ENCODE measurements around the gene OGFOD1.

Gene OGFOD1

DNA sequence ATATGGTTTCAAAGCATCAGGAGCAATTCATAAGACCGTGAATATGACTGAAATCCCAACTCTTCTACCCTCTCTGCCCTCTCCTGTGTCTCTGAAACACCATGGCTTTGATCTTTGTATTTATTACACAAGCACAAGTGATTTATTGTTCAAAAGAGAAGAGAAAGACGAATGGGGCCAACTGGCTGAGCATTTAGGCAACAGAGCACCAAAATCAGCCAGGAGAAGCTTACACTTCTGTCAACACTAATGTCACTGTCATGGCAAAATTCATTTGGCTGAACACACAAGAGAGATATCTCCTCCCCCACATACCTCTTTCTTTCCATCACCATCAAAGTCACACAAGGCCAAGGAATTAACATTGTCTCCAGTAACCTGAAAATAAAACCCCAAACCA, 59.2 kb downstream of the OGFOD1 start:
- ATAC-seq, result no peak
- TF ChIP-seq, protein P1, sequence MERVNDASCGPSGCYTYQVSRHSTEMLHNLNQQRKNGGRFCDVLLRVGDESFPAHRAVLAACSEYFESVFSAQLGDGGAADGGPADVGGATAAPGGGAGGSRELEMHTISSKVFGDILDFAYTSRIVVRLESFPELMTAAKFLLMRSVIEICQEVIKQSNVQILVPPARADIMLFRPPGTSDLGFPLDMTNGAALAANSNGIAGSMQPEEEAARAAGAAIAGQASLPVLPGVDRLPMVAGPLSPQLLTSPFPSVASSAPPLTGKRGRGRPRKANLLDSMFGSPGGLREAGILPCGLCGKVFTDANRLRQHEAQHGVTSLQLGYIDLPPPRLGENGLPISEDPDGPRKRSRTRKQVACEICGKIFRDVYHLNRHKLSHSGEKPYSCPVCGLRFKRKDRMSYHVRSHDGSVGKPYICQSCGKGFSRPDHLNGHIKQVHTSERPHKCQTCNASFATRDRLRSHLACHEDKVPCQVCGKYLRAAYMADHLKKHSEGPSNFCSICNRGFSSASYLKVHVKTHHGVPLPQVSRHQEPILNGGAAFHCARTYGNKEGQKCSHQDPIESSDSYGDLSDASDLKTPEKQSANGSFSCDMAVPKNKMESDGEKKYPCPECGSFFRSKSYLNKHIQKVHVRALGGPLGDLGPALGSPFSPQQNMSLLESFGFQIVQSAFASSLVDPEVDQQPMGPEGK (CRISPR knock-in tag; IDR thresholded peaks at IDR 0.05; ENCODE audit: borderline replicate concordance), result no peak
- no peak for TF ChIP-seq ISL1 (CRISPR knock-in tag; IDR thresholded peaks at IDR 0.05)
- no peak for TF ChIP-seq SNAI2 (CRISPR knock-in tag; IDR thresholded peaks at IDR 0.05)
- no peak for TF ChIP-seq ZNF565 (CRISPR knock-in tag; conservative IDR thresholded peaks at IDR 0.05; ENCODE audit: low read depth)
- no peak for TF ChIP-seq ZC3H10 (CRISPR knock-in tag; IDR thresholded peaks at IDR 0.05)
- TF ChIP-seq ZFP3 (CRISPR knock-in tag; IDR thresholded peaks at IDR 0.05), result no peak
- no peak for TF ChIP-seq CREB5 (CRISPR knock-in tag; IDR thresholded peaks at IDR 0.05; ENCODE audit: low read depth)
- no peak for TF ChIP-seq ARNTL (CRISPR knock-in tag; IDR thresholded peaks at IDR 0.05; ENCODE audit: borderline replicate concordance, low read depth)
- TF ChIP-seq ZNF8 (CRISPR knock-in tag; IDR thresholded peaks at IDR 0.05), result no peak
- TF ChIP-seq BACH2 (CRISPR knock-in tag; IDR thresholded peaks at IDR 0.05; ENCODE audit: borderline replicate concordance), result no peak
- TF ChIP-seq TOX (CRISPR knock-in tag; IDR thresholded peaks at IDR 0.05; ENCODE audit: borderline replicate concordance), result no peak
- TF ChIP-seq, protein P2, sequence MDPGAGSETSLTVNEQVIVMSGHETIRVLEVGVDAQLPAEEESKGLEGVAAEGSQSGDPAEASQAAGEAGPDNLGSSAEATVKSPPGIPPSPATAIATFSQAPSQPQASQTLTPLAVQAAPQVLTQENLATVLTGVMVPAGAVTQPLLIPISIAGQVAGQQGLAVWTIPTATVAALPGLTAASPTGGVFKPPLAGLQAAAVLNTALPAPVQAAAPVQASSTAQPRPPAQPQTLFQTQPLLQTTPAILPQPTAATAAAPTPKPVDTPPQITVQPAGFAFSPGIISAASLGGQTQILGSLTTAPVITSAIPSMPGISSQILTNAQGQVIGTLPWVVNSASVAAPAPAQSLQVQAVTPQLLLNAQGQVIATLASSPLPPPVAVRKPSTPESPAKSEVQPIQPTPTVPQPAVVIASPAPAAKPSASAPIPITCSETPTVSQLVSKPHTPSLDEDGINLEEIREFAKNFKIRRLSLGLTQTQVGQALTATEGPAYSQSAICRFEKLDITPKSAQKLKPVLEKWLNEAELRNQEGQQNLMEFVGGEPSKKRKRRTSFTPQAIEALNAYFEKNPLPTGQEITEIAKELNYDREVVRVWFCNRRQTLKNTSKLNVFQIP (CRISPR knock-in tag; IDR thresholded peaks at IDR 0.05; ENCODE audit: borderline replicate concordance, low read depth), result no peak
- no peak for TF ChIP-seq RARB (CRISPR knock-in tag; IDR thresholded peaks at IDR 0.05)
- no peak for TF ChIP-seq PPARA (CRISPR knock-in tag; IDR thresholded peaks at IDR 0.05; ENCODE audit: borderline replicate concordance)
- TF ChIP-seq OSR1 (CRISPR knock-in tag; IDR thresholded peaks at IDR 0.05), result no peak
- no peak for TF ChIP-seq CSRNP3 (CRISPR knock-in tag; IDR thresholded peaks at IDR 0.05)
- TF ChIP-seq ESRRG (CRISPR knock-in tag; IDR thresholded peaks at IDR 0.05), result no peak
- no peak for TF ChIP-seq GLIS3 (CRISPR knock-in tag; IDR thresholded peaks at IDR 0.05)
- no peak for TF ChIP-seq CSDC2 (CRISPR knock-in tag; IDR thresholded peaks at IDR 0.05)
- TF ChIP-seq TSHZ2 (CRISPR knock-in tag; IDR thresholded peaks at IDR 0.05), result no peak

GRCh38 chr16:56512025-56512424, 60.7 kb downstream of the OGFOD1 start:
- no peak for ATAC-seq
- TF ChIP-seq RARB (CRISPR knock-in tag; IDR thresholded peaks at IDR 0.05), result no peak
- TF ChIP-seq GLIS3 (CRISPR knock-in tag; IDR thresholded peaks at IDR 0.05), result no peak
- no peak for TF ChIP-seq CSDC2 (CRISPR knock-in tag; IDR thresholded peaks at IDR 0.05)
- TF ChIP-seq ARNTL (CRISPR knock-in tag; IDR thresholded peaks at IDR 0.05; ENCODE audit: borderline replicate concordance, low read depth), result no peak
- TF ChIP-seq ZNF70 (CRISPR knock-in tag; IDR thresholded peaks at IDR 0.05), result no peak
- no peak for TF ChIP-seq TSHZ2 (CRISPR knock-in tag; IDR thresholded peaks at IDR 0.05)
- TF ChIP-seq SNAI2 (CRISPR knock-in tag; IDR thresholded peaks at IDR 0.05), result no peak
- no peak for TF ChIP-seq PPARA (CRISPR knock-in tag; IDR thresholded peaks at IDR 0.05; ENCODE audit: borderline replicate concordance)
- TF ChIP-seq ZNF8 (CRISPR knock-in tag; IDR thresholded peaks at IDR 0.05), result no peak
- TF ChIP-seq CSRNP3 (CRISPR knock-in tag; IDR thresholded peaks at IDR 0.05), result no peak
- TF ChIP-seq, protein P2 (CRISPR knock-in tag; IDR thresholded peaks at IDR 0.05; ENCODE audit: borderline replicate concordance, low read depth), result no peak
- TF ChIP-seq OSR1 (CRISPR knock-in tag; IDR thresholded peaks at IDR 0.05), result no peak
- TF ChIP-seq ZC3H10 (CRISPR knock-in tag; IDR thresholded peaks at IDR 0.05), result no peak
- no peak for TF ChIP-seq ZNF565 (CRISPR knock-in tag; conservative IDR thresholded peaks at IDR 0.05; ENCODE audit: low read depth)
- TF ChIP-seq ZFP3 (CRISPR knock-in tag; IDR thresholded peaks at IDR 0.05), result no peak
